ENCODE results near the gene KRT83.

Gene KRT83

DNA sequence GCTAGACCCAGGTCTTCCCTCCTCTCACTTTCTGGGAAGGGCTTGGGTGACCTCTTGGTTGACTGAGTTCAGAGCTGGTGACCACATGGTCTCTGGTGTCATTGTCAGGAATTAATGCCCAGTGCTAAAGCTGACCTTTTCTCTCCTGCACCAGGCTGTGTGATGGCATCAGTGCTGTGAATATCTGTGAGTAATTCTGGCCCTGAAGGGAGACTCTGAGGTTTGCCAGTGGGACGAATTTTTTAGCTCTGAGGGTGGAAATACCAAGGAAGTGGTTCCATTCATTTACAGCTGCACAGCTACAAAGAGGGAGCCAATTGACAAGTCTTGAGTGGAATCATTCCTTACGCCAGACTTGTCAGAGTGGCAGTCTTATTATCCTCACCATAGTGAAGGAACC is 53.0 kb downstream of the KRT83 start:
- in situ Hi-C loops (cut with HindIII; ENCODE audit: low sequenced_read_pairs) = no loop called here

DNA sequence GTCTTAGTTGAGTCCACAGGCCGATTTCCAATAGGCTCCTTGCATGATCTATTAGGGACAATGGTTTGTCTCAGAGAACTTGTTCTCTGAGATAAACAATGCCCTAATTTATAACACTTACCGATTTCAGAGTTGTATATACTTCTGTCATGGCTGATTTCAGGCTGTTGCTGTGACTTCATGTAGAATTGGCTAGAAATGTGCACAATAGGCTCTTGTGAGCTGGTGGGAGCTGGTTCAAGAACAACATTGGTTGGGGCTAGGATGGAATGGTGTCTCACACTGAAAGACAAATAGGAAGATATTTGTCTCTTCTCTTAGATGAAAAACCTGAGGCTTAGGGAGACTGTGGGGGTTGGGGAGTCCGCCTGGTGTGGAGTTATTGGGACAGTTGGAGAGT is 53.5 kb downstream of the KRT83 start:
- in situ Hi-C loops (cut with HindIII; ENCODE audit: low sequenced_read_pairs) = no loop called here

DNA sequence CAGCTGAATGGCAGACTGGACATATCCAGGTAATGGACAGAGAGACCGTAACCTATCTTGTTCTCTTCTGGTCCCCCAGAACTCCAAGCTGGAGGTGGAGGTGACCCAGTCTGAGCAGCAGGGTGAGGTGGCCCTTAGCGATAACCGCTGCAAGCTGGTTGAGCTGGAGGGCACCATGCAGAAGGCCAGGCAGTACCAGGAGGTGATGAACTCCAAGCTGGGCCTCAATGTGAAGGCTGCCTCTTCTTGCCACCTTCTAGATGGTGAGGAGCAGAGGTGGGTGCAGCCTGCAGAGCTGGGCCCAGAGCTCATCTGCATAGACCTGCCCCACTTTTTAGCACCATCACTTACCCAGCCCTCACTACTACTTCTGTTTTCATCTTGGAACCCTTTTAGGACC is 53.9 kb downstream of the KRT83 start:
- in situ Hi-C loops (cut with HindIII; ENCODE audit: low sequenced_read_pairs) = no loop called here

DNA sequence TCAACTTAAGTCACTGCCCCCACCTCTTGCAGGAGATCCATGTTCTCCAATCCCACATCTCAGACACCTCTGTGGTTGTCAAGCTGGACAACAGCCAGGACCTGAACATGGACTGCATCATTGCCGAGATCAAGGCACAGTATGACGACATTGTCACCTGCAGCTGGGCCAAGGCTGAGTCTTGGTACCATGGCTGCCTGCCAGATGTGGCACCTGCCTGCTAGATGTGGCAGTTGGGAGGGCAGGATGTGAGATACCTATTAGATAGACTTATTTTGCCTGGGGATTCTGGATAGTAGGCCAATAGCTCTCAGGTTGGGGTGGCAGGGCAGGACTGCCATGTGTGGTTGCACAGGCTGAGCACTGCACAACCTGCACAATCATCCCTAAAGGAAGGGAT is 54.7 kb downstream of the KRT83 start:
- in situ Hi-C loops (cut with HindIII; ENCODE audit: low sequenced_read_pairs) = no loop called here

DNA sequence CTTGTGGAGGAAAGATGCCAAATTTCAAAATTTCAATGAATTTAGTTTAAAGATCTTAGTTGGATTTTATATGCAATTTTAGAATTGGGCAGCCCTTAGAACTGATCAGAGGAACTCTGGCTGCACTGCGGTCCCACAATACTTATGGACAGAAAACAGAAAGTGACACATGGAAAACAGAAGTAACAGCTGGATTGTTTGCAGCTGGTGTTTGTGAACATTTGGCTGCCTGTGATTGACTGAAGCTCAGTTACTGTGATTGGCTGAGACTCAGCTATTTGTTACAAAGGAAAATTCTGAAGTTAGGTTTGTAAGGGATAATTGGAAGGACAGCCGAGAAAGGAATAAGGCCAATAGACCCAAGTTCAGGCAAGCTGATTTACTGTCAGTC is 56.8 kb downstream of the KRT83 start:
- in situ Hi-C loops (cut with HindIII; ENCODE audit: low sequenced_read_pairs) = no loop called here
